K562 (cell line): ENCODE measurements around the gene COX6B2. TPM values are rescaled to one million over a fixed set of nuclear protein-coding genes. Genes with fewer than 3 reads are reported as not detected.
A peak's percentile ranks its signal among the peaks of the same experiment; 100 is the strongest.

Experiments used
- BRF1 ChIP-seq: IDR thresholded peaks from 3 replicates; pipeline ENCODE4 v1.6.1; 2011; ENCODE audit warnings: borderline replicate concordance, mild to moderate bottlenecking; ENCODE audit not compliant: insufficient read length; ENCODE audit errors: extremely low read depth
- CBX5 ChIP-seq: IDR thresholded peaks from 2 replicates; pipeline ENCODE4 v1.6.1; 2014; ENCODE audit warnings: low read depth, borderline replicate concordance
- COPS2 ChIP-seq: fragments of 450-650 bp; conservative IDR thresholded peaks from 2 replicates; pipeline ENCODE4 v1.6.1; 2016; ENCODE audit warnings: mild to moderate bottlenecking, moderate library complexity
- E4F1 ChIP-seq: fragments of 250-450 bp; sonication (Bioruptor Pico); IDR thresholded peaks from 2 replicates; pipeline ENCODE4 v1.5.0; 2021; ENCODE audit warnings: mild to moderate bottlenecking, borderline replicate concordance
- EGR1 ChIP-seq: fragments of 450-650 bp; conservative IDR thresholded peaks from 2 replicates; pipeline ENCODE4 v1.6.1; 2017; ENCODE audit warnings: mild to moderate bottlenecking
- HDAC8 ChIP-seq: fragments of 450-650 bp; IDR thresholded peaks from 2 replicates; pipeline ENCODE4 v1.6.1; 2016; ENCODE audit warnings: mild to moderate bottlenecking, missing genetic modification characterization, moderate library complexity, missing compliant biosample characterization
- HOXB6 ChIP-seq: fragments of 250-450 bp; sonication (Bioruptor Pico); IDR thresholded peaks from 2 replicates; pipeline ENCODE4 v1.5.1; 2022; ENCODE audit warnings: mild to moderate bottlenecking, borderline replicate concordance
- MED1 ChIP-seq: sonication (generic); formaldehyde crosslinking; IDR thresholded peaks from 2 replicates; pipeline ENCODE4 v1.8.1; 2023; ENCODE audit warnings: missing genetic modification reagents, borderline replicate concordance
- MNT ChIP-seq, 2 experiments: fragments of 450-650 bp; conservative IDR thresholded peaks; 2 replicates each; pipeline ENCODE4 v1.6.1; 2017; ENCODE audit warnings: mild to moderate bottlenecking in 2 of 2, moderate library complexity in 2 of 2
- NCOA4 ChIP-seq: fragments of 450-650 bp; IDR thresholded peaks from 2 replicates; pipeline ENCODE4 v1.6.1; 2018; ENCODE audit warnings: mild to moderate bottlenecking; ENCODE audit not compliant: partially characterized antibody
- POLR2H ChIP-seq: IDR thresholded peaks from 2 replicates; pipeline ENCODE4 v1.6.1; 2016; ENCODE audit warnings: missing genetic modification characterization, low read depth, mild to moderate bottlenecking, control low read depth, missing compliant biosample characterization, moderate library complexity
- RAD51 ChIP-seq: fragments of 450-650 bp; IDR thresholded peaks from 2 replicates; pipeline ENCODE4 v1.7.1; 2016; ENCODE audit warnings: low read depth, mild to moderate bottlenecking, borderline replicate concordance
- TCF7L2 ChIP-seq: fragments of 150-350 bp; IDR thresholded peaks from 2 replicates; pipeline ENCODE4 v1.6.1; 2016; ENCODE audit warnings: low read depth, mild to moderate bottlenecking, low read length, moderate library complexity
- TFAM ChIP-seq: fragments of 250-450 bp; sonication (Bioruptor Pico); conservative IDR thresholded peaks from 2 replicates; pipeline ENCODE4 v1.5.0; 2021; ENCODE audit warnings: mild to moderate bottlenecking, moderate library complexity
- TOE1 ChIP-seq, 2 experiments: fragments of 450-650 bp in 1 of 2; sonication (generic) in 1 of 2; formaldehyde crosslinking in 1 of 2; IDR thresholded peaks; 2 replicates each; pipeline versions ENCODE4 v1.7.1 to v1.8.0; 2016 to 2022; ENCODE audit warnings: borderline replicate concordance in 2 of 2, mild to moderate bottlenecking in 2 of 2, antibody characterized with exemption in 1 of 2, inconsistent platforms in 1 of 2, low read depth in 1 of 2, missing genetic modification reagents in 1 of 2, moderate library complexity in 1 of 2
- ZBTB33 ChIP-seq: sonication (generic); formaldehyde crosslinking; IDR thresholded peaks from 2 replicates; pipeline ENCODE4 v1.8.1; 2023; ENCODE audit warnings: mild to moderate bottlenecking, missing genetic modification reagents
- ZNF280A ChIP-seq: fragments of 450-650 bp; IDR thresholded peaks from 2 replicates; pipeline ENCODE4 v1.6.1; 2018; ENCODE audit warnings: mild to moderate bottlenecking, low read depth; ENCODE audit not compliant: partially characterized antibody
- ZNF354B ChIP-seq: fragments of 250-450 bp; sonication (Bioruptor Pico); IDR thresholded peaks from 2 replicates; pipeline ENCODE4 v1.4.0; 2020
- ZNF668 ChIP-seq: fragments of 250-450 bp; sonication (Bioruptor Pico); IDR thresholded peaks from 2 replicates; pipeline ENCODE4 v1.8.0; 2022; ENCODE audit warnings: mild to moderate bottlenecking, inconsistent platforms
- polyA plus RNA-seq, 8 experiments: library from polyadenylated mRNA; depleted of rRNA in 4 of 8; stranded (reverse) in 5 of 8; unstranded in 3 of 8; fragments of >200 nt; fragmentation: Nextera tagmentation in 2 of 8; fragmentation: Illumina TruSeq in 1 of 8; extraction: Ambion mirVana in 2 of 8; extraction: Trizol in 1 of 8; gene quantifications; 2 replicates each; pipeline versions ENCODE4 v1.2.1 to v1.2.3, GENCODE V29; 2011 to 2014; ENCODE audit warnings: inconsistent platforms in 1 of 8, missing spikeins in 1 of 8
- total RNA-seq, 7 experiments: library from RNA; depleted of rRNA in 6 of 7; stranded (reverse); fragments of >200 nt in 6 of 7; fragmentation: Illumina TruSeq in 2 of 7; extraction: Trizol in 2 of 7; gene quantifications; 2 replicates each; pipeline versions ENCODE4 v1.2.1 to v1.2.3, GENCODE V29; 2011 to 2021; ENCODE audit warnings: low replicate concordance in 1 of 7

COX6B2 gene
- total and polyA plus RNA-seq, 9 of the 15 experiments (the other 6 are each of a cell fraction or from before 2014, with no cell fraction given): 0.40 to 2.5 (median 0.83) TPM

DNA sequence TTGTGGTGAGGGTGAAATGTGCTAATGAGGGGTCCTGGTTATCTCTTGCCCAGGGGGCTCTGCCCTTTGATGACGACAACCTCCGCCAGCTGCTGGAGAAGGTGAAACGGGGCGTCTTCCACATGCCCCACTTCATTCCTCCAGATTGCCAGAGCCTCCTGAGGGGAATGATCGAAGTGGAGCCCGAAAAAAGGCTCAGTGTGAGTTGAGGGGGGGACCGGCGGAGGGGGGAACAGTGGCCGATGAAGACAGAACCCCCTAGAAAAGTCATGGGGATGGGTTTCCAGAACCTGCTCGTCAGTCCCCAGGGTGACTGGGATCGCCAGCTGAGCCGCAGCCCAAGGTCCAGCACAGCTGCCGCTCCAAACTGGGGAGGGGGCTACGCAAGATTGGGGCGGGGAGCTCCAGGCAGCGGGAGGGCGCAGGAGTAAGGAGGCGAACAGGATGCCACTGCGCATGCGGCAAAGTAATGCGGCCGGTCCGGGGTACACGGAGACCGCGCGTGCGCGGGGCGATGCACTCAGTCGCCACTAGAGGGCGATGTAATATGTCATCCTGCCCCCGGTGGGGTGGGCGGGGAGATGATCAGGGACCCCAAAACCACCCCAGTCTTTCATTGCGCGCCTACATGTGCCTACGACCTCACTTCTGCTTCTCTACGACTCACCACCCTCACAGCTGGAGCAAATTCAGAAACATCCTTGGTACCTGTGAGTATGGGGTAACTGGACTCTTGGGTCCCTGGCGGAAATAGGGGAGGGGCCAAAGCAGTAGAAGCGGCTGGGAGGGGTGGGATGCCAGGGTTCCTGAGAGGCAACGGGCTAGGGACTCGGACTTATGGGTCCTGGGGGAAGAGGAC, 52.8 kb downstream of the COX6B2 start (continued):
- TF ChIP-seq E4F1 (no peak), TFAM (no peak), RAD51 (no peak), HOXB6 (no peak), ZNF354B (no peak), TCF7L2 (no peak), MNT (conservative IDR thresholded peaks at IDR 0.05) (0 out of 4 replicates have a peak, but pooled peaks of 1 of the 2 experiments have one; percentile 44), CBX5 (no peak), HDAC8 (0 out of 2 replicates have a peak, but pooled peaks have one; percentile 16), TOE1 (IDR thresholded peaks at IDR 0.05; ENCODE audit: borderline replicate concordance) (peak; percentile 14; the same call in 1 of the 2 replicates), TOE1 (CRISPR knock-in tag; IDR thresholded peaks at IDR 0.05; ENCODE audit: borderline replicate concordance, low read depth) (no peak), POLR2H (no peak), NCOA4 (no peak), EGR1 (peak; percentile 69), ZBTB33 (peak; percentile 52; the same call in 1 of the 2 replicates), MED1 (CRISPR knock-in tag) (no peak), ZNF668 (no peak), BRF1 (no peak), COPS2 (no peak), ZNF280A (no peak)
